Lower leg skin (tissue), 3 donors: ENCODE measurements around the gene UBE2QL1.

Experiments
- CTCF ChIP-seq, 3 donors: fragments of 450-650 bp; IDR thresholded peaks; one replicate each; pipeline ENCODE4 v1.5.1; 2016; ENCODE audit warnings: antibody characterized with exemption in 3 of 3, mild to moderate bottlenecking in 3 of 3, moderate library complexity in 2 of 3
- POLR2A ChIP-seq, 2 donors: fragments of 450-650 bp; IDR thresholded peaks; one replicate each; pipeline ENCODE4 v1.6.1; 2016 to 2017; ENCODE audit warnings: antibody characterized with exemption in 2 of 2, mild to moderate bottlenecking in 1 of 2, moderate library complexity in 1 of 2

GRCh38 chr5:6439588-6440550 lies 8.8 kb upstream of the UBE2QL1 start:
- TF ChIP-seq CTCF (IDR thresholded peaks at IDR 0.05) = no peak
- no peak for TF ChIP-seq POLR2A (IDR thresholded peaks at IDR 0.05)
